Mucosa of descending colon (tissue), 3 donors: ENCODE data around the gene DISP3. TPM values are rescaled to one million over a fixed set of nuclear protein-coding genes. Genes with fewer than 3 reads are reported as not detected.

ENCODE experiments used
- ATAC-seq: fragments of 200-7000 bp; cut with Tn5 transposase; one replicate; pipeline ENCODE4 v1.9.1; 2020; ENCODE audit warnings: mild to moderate bottlenecking, moderate library complexity
- DNase-seq, 3 donors: peaks; one replicate each; pipeline ENCODE4 v3.0.0-alpha.2; 2020
- H3K36me3 ChIP-seq: fragments of 200-600 bp; one replicate; pipeline ENCODE4 v1.8.0; 2021; ENCODE audit warnings: low read depth, mild to moderate bottlenecking
- H3K4me1 ChIP-seq: fragments of 200-600 bp; one replicate; pipeline ENCODE4 v1.8.0; 2021; ENCODE audit warnings: low read depth, mild to moderate bottlenecking
- H3K4me3 ChIP-seq: fragments of 200-600 bp; one replicate; pipeline ENCODE4 v1.8.0; 2021; ENCODE audit warnings: mild to moderate bottlenecking
- H3K9me3 ChIP-seq: fragments of 200-600 bp; one replicate; pipeline ENCODE4 v1.8.0; 2021; ENCODE audit warnings: mild to moderate bottlenecking
- CTCF ChIP-seq: fragments of 200-600 bp; IDR thresholded peaks from one replicate; pipeline ENCODE4 v1.8.0; 2022; ENCODE audit warnings: antibody characterized with exemption, mild to moderate bottlenecking
- intact Hi-C, 2 donors: fragments of 100-400 bp; cut with DNase I in 1 of 2; cut with micrococcal nuclease in 1 of 2; formaldehyde crosslinking; loops; one replicate each; pipeline versions ENCODE4 v1.11.0 to v1.11.1; 2022; cut with DNase I, micrococcal nuclease
- total RNA-seq, 3 donors: library from RNA; stranded (reverse); fragmentation: NEBNext Ultra II Directional in 2 of 3; extraction: Animal tissue kit (Norgen Biotek cat#: 25700) in 2 of 3; gene quantifications; one replicate each; pipeline versions ENCODE4 v1.2.1 to v1.2.4, GENCODE V29; 2021 to 2023
- donor health status: DM: no; HTN: no; CAD: no; lungs with moderate emphysema.
- donor health status: DM: no; HTN: no; CAD: no.
- donor health status: DM: no; HTN: yes; CAD: no.

DISP3 gene
- total RNA-seq, 3 donors from 2014 or later: 0.17 to 0.23 (median 0.19) TPM

- H3K4me1 ChIP-seq: no peaks in the 10 kb centered on the region
- H3K9me3 ChIP-seq: no peaks in the 10 kb centered on the region
- H3K36me3 ChIP-seq: no peaks in the 10 kb centered on the region
- TF ChIP-seq CTCF: no peak
- ATAC-seq (no peak), DNase-seq (no peak)
- intact Hi-C loops: no loop called here
- H3K4me3 ChIP-seq: no peak overlapping the region
Measured at GRCh38 chr1:11461531-11462137, 17.3 kb upstream of the DISP3 start.

DNA sequence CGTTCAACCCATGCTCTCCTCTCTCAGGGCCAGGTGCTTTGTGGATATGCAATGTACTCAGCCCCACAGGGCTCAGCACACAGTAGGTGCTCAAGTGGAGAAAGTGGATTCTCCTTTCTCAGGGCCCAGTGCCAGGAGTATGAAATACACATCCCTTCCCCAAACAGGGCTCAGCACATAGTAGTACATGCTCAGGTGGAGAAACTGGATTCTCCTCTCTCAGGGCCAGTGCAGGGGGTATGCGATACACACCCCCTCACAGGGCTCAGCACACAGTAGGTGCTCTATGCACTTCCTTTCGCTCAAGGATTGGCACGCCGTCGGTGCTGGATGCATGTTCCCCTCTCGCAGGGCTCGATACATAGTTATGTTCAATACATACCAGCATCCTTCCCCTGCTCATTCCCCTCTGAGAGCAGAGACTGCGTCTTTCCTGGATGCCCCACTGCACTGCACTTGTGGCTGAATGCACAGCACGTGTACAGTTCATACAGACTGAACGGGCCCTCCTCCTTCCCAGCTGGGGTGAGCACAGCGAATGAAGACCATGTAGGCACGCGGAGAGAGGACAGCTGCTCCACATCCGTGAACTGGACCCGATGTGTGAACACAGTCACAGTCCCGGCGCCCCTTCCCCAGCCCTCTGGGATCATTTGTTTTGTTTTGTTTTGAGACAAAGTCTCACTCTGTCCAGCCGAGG lies 16.6 kb upstream of the DISP3 start:
- H3K9me3 ChIP-seq: no peaks in the 10 kb centered on the region
- no peak for TF ChIP-seq CTCF
- H3K36me3 ChIP-seq: no peaks in the 10 kb centered on the region
- ATAC-seq: no peak
- no peak for DNase-seq
- intact Hi-C loops: no loop called here
- no peaks in the 10 kb centered on the region for H3K4me1 ChIP-seq
- no peak overlapping the region for H3K4me3 ChIP-seq

GRCh38 chr1:11463177-11463576 lies 15.8 kb upstream of the DISP3 start:
- no peak for ATAC-seq
- intact Hi-C loops: no loop called here
- no peaks in the 10 kb centered on the region for H3K36me3 ChIP-seq

DNA sequence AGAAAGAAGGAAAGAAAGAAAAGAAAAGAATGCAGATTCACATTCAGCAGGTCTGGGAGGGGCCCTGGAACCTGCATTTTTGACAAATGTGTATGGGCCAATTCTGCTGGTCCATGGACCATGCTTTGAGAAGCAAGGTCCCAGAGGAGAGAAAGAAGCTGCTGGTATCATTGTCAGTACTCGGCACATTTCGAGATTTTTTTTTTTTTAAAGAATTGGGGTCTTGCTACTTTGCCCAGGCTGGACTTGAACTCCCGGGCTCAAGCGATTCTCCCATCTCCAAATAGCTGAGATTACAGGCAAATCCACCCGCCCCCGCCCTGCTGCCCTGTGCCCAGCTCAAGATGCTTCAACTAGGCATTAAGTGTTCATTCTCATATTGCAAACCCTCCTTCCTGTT lies 13.6 kb upstream of the DISP3 start:
- Histone ChIP-seq H3K9me3 (no peaks in the 10 kb centered on the region), H3K4me1 (no peaks in the 10 kb centered on the region), H3K36me3 (no peaks in the 10 kb centered on the region), H3K4me3 (no peak overlapping the region)
- intact Hi-C loops: no loop called here
- DNase-seq (no peak), ATAC-seq (no peak)
- TF ChIP-seq CTCF: no peak

More at GRCh38 chr1:11463177-11463576, 15.8 kb upstream of the DISP3 start:
- Histone ChIP-seq H3K9me3 (no peaks in the 10 kb centered on the region), H3K4me3 (no peak overlapping the region), H3K4me1 (no peaks in the 10 kb centered on the region)
- no peak for TF ChIP-seq CTCF
- DNase-seq: no peak

DNA sequence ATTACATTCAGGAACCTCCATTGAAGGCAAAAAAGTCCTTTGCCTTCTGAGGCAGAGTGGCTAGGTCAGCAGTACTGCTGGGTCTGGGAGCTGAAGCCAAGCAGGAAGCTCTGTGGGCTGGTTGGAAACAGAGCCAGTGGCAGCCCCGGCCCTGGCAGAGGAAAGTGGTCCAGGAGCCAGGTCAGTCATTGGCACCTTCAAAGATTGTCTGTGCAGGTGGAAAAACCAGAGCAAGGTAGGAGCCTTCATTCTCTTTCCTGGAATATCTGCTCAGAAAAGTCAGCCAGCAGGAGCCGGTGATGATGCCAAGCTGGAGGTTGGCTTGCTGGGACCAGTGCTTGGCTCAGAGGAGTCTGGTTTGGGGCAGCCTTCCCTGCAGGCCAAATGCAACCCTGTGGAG lies 12.5 kb upstream of the DISP3 start:
- intact Hi-C loops: no loop called here
- no peaks in the 10 kb centered on the region for H3K9me3 ChIP-seq
- H3K4me1 ChIP-seq: no peaks in the 10 kb centered on the region
- ATAC-seq (no peak), DNase-seq (no peak)
- TF ChIP-seq CTCF: no peak
- no peak overlapping the region for H3K4me3 ChIP-seq
- no peaks in the 10 kb centered on the region for H3K36me3 ChIP-seq
